ENCODE data around the gene IL17D.

DNA sequence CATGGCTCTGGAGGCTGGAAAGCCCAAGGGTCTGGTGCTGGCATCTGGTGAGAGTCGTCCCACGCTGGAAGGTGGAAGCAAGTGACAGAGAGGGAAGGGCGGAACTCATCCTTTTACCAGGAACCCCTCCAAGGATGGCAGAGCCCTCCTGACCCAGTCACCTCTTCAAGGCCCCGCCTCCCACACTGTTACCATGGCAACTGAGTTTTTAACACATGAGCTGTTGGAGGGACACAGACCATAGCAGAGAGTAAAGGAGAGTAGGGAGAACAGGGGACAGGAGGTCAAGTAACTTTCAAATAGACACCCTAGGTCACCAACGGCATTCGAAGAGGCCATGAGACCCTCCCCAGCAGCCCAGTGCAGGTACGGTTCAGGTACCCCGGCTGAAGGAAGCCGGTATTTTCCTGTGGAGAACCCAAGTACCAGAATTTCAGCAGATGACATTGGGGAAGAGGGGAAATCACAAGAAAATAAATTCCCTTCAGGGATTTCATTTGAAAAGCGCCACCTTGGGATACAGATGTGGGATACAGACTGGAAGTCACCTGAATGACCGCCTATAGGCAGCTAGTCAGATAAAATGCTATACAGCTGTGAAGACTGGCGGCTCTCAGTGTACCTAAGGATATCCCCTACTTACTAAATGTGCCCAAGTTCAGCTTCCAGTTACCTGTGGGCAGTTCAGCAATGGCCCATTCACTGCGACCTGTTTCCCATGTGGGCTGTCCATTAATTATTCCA is 8.0 kb downstream of the IL17D start:
- TF ChIP-seq, protein P1, sequence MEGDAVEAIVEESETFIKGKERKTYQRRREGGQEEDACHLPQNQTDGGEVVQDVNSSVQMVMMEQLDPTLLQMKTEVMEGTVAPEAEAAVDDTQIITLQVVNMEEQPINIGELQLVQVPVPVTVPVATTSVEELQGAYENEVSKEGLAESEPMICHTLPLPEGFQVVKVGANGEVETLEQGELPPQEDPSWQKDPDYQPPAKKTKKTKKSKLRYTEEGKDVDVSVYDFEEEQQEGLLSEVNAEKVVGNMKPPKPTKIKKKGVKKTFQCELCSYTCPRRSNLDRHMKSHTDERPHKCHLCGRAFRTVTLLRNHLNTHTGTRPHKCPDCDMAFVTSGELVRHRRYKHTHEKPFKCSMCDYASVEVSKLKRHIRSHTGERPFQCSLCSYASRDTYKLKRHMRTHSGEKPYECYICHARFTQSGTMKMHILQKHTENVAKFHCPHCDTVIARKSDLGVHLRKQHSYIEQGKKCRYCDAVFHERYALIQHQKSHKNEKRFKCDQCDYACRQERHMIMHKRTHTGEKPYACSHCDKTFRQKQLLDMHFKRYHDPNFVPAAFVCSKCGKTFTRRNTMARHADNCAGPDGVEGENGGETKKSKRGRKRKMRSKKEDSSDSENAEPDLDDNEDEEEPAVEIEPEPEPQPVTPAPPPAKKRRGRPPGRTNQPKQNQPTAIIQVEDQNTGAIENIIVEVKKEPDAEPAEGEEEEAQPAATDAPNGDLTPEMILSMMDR (IDR thresholded peaks at IDR 0.05; ENCODE audit: low read depth, low read length): peak; percentile 40
- no peak for TF ChIP-seq EZH2phosphoT487 (IDR thresholded peaks at IDR 0.05; ENCODE audit: low read depth)

Measured in OCI-LY3 (cell line).